Erythroblast (primary cell): ENCODE measurements around the gene NKIRAS2.

Experiments
- GATA1 ChIP-seq: IDR thresholded peaks from 2 replicates; pipeline ENCODE4 v1.6.1; 2011; ENCODE audit warnings: low read depth, mild to moderate bottlenecking, control low read depth, low read length, moderate library complexity
- POLR2A ChIP-seq: IDR thresholded peaks from 2 replicates; pipeline ENCODE4 v1.6.1; 2011; ENCODE audit warnings: mild to moderate bottlenecking, low read length

DNA sequence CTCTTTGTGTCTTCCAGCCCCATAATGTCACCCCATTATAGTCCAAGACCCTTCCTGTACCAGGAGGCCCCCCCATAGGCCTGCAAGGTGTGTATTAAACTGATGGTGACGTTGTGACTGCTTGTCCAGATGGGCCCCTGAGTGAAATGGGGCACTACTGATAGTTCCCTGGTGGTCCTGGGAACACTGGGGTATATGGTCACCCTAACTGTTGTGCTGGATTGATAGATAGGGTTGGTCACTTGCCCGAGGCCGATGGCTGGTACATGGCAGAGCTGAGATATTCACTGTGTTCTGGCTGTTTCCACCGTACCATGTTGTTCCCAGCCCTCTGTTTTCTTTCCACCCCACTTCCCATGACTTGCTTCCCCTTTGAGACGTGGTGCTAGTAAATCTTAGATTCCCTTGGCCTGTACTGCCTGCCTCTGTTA lies 49.0 kb upstream of the NKIRAS2 start:
- TF ChIP-seq POLR2A (no peak), GATA1 (no peak)
